HEK293 (cell line): Measurements from ENCODE around the gene TMEM273.

Experiments used
- CTCF ChIA-PET: fragments of 350-600 bp; formaldehyde crosslinking; extraction: SDS; loops from one replicate; lab custom pipeline; 2021; ENCODE audit warnings: antibody characterized with exemption; lab: Yijun Ruan, JAX
- POLR2A ChIA-PET: fragments of 300-600 bp; formaldehyde crosslinking; extraction: SDS; loops from one replicate; lab custom pipeline; 2020; ENCODE audit warnings: antibody characterized with exemption, inconsistent platforms; lab: Yijun Ruan, JAX
- H3K27ac ChIP-seq: fragments of 200-500 bp; sonication (Bioruptor generic); 2 replicates; pipeline ENCODE4 v1.5.1; 2014; ENCODE audit warnings: low read depth, low read length, control low read depth, inconsistent platforms; ENCODE audit errors: extremely low read depth
- H3K36me3 ChIP-seq, 2 experiments: fragments of 200-500 bp in 1 of 2; sonication (Bioruptor generic) in 1 of 2; 1 replicate in 1 of 2; 2 replicates in 1 of 2; pipeline ENCODE4 v1.5.1; 2014 to 2017; ENCODE audit warnings: inconsistent platforms in 2 of 2, low read length in 2 of 2; ENCODE audit not compliant: control insufficient read depth in 2 of 2, insufficient read depth in 1 of 2
- H3K4me1 ChIP-seq: fragments of 200-500 bp; sonication (Bioruptor generic); 2 replicates; pipeline ENCODE4 v1.5.1; 2014; ENCODE audit warnings: mild to moderate bottlenecking, low read length, inconsistent platforms; ENCODE audit not compliant: control insufficient read depth, insufficient read depth
- H3K4me3 ChIP-seq: 2 replicates; pipeline ENCODE4 v1.5.1; 2011; ENCODE audit warnings: low read depth, mild to moderate bottlenecking, control low read depth, low read length, moderate library complexity
- H3K9me3 ChIP-seq: fragments of 200-500 bp; sonication (Bioruptor generic); 2 replicates; pipeline ENCODE4 v1.5.1; 2014; ENCODE audit warnings: low read depth, low read length, inconsistent platforms; ENCODE audit not compliant: control insufficient read depth, insufficient read depth
- CTCF ChIP-seq: fragments of 450-650 bp; formaldehyde crosslinking; IDR thresholded peaks from 2 replicates; pipeline ENCODE4 v1.5.1; 2016; ENCODE audit warnings: missing biosample characterization, missing genetic modification characterization
- GLI2 ChIP-seq: fragments of 450-650 bp; formaldehyde crosslinking; IDR thresholded peaks from 2 replicates; pipeline ENCODE4; 2017; ENCODE audit warnings: missing biosample characterization, missing genetic modification characterization, low read depth, borderline replicate concordance
- KLF16 ChIP-seq: fragments of 450-650 bp; formaldehyde crosslinking; IDR thresholded peaks from 2 replicates; pipeline ENCODE4 v1.5.1; 2017; ENCODE audit warnings: missing biosample characterization, missing genetic modification characterization
- MYNN ChIP-seq: fragments of 450-650 bp; formaldehyde crosslinking; IDR thresholded peaks from 2 replicates; pipeline ENCODE4 v1.5.1; 2016; ENCODE audit warnings: missing biosample characterization, missing genetic modification characterization, borderline replicate concordance
- PRDM1 ChIP-seq: fragments of 450-650 bp; formaldehyde crosslinking; IDR thresholded peaks from 2 replicates; pipeline ENCODE4; 2016; ENCODE audit warnings: missing biosample characterization, missing genetic modification characterization
- RBAK ChIP-seq: fragments of 450-650 bp; formaldehyde crosslinking; IDR thresholded peaks from 2 replicates; pipeline ENCODE4 v1.5.1; 2016; ENCODE audit warnings: missing biosample characterization, missing genetic modification characterization
- SP2 ChIP-seq: fragments of 450-650 bp; formaldehyde crosslinking; IDR thresholded peaks from 2 replicates; pipeline ENCODE4 v1.5.1; 2016; ENCODE audit warnings: missing biosample characterization, missing genetic modification characterization
- WT1 ChIP-seq: fragments of 450-650 bp; formaldehyde crosslinking; IDR thresholded peaks from 2 replicates; pipeline ENCODE4 v1.5.1; 2016; ENCODE audit warnings: missing biosample characterization, missing genetic modification characterization
- YY1 ChIP-seq: fragments of 450-650 bp; formaldehyde crosslinking; IDR thresholded peaks from 2 replicates; pipeline ENCODE4 v1.5.1; 2018; ENCODE audit warnings: missing biosample characterization, missing genetic modification characterization
- ZIC2 ChIP-seq: fragments of 450-650 bp; formaldehyde crosslinking; IDR thresholded peaks from 2 replicates; pipeline ENCODE4 v1.5.1; 2016; ENCODE audit warnings: missing biosample characterization, missing genetic modification characterization
- ZNF112 ChIP-seq: fragments of 450-650 bp; formaldehyde crosslinking; IDR thresholded peaks from 2 replicates; pipeline ENCODE4 v1.5.0; 2017; ENCODE audit warnings: missing biosample characterization, missing genetic modification characterization
- ZNF132 ChIP-seq: fragments of 450-650 bp; formaldehyde crosslinking; IDR thresholded peaks from 2 replicates; pipeline ENCODE4 v1.5.1; 2017; ENCODE audit warnings: missing biosample characterization, missing genetic modification characterization, borderline replicate concordance
- ZNF266 ChIP-seq: fragments of 450-650 bp; formaldehyde crosslinking; IDR thresholded peaks from 2 replicates; pipeline ENCODE4 v1.5.1; 2016; ENCODE audit warnings: missing biosample characterization, missing genetic modification characterization, low read depth
- ZNF292 ChIP-seq: fragments of 450-650 bp; formaldehyde crosslinking; IDR thresholded peaks from 2 replicates; pipeline ENCODE4 v1.5.1; 2016; ENCODE audit warnings: low read depth, missing biosample characterization, missing genetic modification characterization, borderline replicate concordance
- ZNF391 ChIP-seq: fragments of 450-650 bp; formaldehyde crosslinking; IDR thresholded peaks from 2 replicates; pipeline ENCODE4 v1.5.1; 2016; ENCODE audit warnings: low read depth, missing biosample characterization, missing genetic modification characterization, borderline replicate concordance
- ZNF510 ChIP-seq: fragments of 450-650 bp; formaldehyde crosslinking; IDR thresholded peaks from 2 replicates; pipeline ENCODE4 v1.5.1; 2018; ENCODE audit warnings: mild to moderate bottlenecking, missing genetic modification characterization, missing biosample characterization; ENCODE audit not compliant: insufficient replicate concordance
- ZNF521 ChIP-seq: fragments of 450-650 bp; formaldehyde crosslinking; IDR thresholded peaks from 2 replicates; pipeline ENCODE4 v1.5.1; 2017; ENCODE audit warnings: missing biosample characterization, mild to moderate bottlenecking, missing genetic modification characterization
- TF ChIP-seq, protein P1 (sequence below): fragments of 450-650 bp; formaldehyde crosslinking; IDR thresholded peaks from 2 replicates; pipeline ENCODE4 v1.5.1; 2016; ENCODE audit warnings: missing biosample characterization, missing genetic modification characterization
- TF ChIP-seq, protein P2 (sequence below): fragments of 450-650 bp; IDR thresholded peaks from 2 replicates; pipeline ENCODE4 v1.5.1; 2018; ENCODE audit warnings: missing biosample characterization, mild to moderate bottlenecking, missing genetic modification characterization

Gene TMEM273

GRCh38 chr10:49227406-49227805 lies 39.2 kb upstream of the TMEM273 start:
- H3K36me3 ChIP-seq = no peaks in the 10 kb centered on the region
- no peak overlapping the region for H3K27ac ChIP-seq
- CTCF ChIA-PET = interaction anchor here (0.9 kb wide), 1 partner anchor 135 kb away, joined by 3 read pairs; no protein-coding TSS in a partner anchor
- H3K4me1 ChIP-seq = no peaks in the 10 kb centered on the region
- no peak for TF ChIP-seq RBAK
- no peak for TF ChIP-seq KLF16 (tag by site-specific recombination)
- no peak for TF ChIP-seq WT1 (tag by site-specific recombination)
- no peak for TF ChIP-seq ZNF391
- TF ChIP-seq ZIC2 = no peak
- no peak for TF ChIP-seq YY1 (tag by site-specific recombination)
- POLR2A ChIA-PET = no interaction called here
- no peak overlapping the region for H3K4me3 ChIP-seq
- H3K9me3 ChIP-seq = no peaks in the 10 kb centered on the region

DNA sequence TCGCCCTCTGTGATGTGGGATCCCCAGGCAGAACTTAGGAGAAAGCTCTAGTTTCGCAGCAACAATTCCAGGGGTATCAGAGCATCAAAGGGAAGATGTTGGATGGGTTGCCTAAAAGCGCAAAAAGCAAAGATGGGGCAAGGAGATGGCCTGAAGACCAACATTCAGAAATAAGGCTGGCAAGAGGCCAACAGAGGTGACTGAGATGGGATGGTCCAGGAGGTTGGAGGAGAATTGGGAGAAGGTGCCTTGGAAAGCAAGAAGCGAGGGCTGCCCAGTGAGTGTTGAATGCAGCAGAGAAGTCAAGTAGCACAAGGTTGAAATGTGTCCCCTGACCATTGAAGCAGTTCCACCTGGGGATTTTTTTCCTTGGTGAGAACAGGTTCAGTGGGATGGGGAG lies 38.4 kb upstream of the TMEM273 start:
- ChIA-PET POLR2A (no interaction called here), CTCF (no interaction called here)
- Histone ChIP-seq H3K4me3 (no peak overlapping the region), H3K27ac (no peak overlapping the region), H3K36me3 (no peaks in the 10 kb centered on the region), H3K9me3 (no peaks in the 10 kb centered on the region), H3K4me1 (no peaks in the 10 kb centered on the region)
- TF ChIP-seq MYNN (tag by site-specific recombination) (no peak), ZNF266 (tag by site-specific recombination) (no peak), SP2 (no peak), ZNF132 (tag by site-specific recombination) (no peak), PRDM1 (tag by site-specific recombination) (no peak), ZNF112 (no peak), GLI2 (tag by site-specific recombination) (no peak), ZNF521 (tag by site-specific recombination) (no peak), ZNF510 (tag by site-specific recombination) (no peak), CTCF (tag by site-specific recombination) (no peak), ZNF292 (tag by site-specific recombination) (no peak)
- TF ChIP-seq, protein P1, sequence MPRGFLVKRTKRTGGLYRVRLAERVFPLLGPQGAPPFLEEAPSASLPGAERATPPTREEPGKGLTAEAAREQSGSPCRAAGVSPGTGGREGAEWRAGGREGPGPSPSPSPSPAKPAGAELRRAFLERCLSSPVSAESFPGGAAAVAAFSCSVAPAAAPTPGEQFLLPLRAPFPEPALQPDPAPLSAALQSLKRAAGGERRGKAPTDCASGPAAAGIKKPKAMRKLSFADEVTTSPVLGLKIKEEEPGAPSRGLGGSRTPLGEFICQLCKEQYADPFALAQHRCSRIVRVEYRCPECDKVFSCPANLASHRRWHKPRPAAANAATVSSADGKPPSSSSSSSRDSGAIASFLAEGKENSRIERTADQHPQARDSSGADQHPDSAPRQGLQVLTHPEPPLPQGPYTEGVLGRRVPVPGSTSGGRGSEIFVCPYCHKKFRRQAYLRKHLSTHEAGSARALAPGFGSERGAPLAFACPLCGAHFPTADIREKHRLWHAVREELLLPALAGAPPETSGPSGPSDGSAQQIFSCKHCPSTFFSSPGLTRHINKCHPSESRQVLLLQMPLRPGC (tag by site-specific recombination) = no peak
- TF ChIP-seq, protein P2, sequence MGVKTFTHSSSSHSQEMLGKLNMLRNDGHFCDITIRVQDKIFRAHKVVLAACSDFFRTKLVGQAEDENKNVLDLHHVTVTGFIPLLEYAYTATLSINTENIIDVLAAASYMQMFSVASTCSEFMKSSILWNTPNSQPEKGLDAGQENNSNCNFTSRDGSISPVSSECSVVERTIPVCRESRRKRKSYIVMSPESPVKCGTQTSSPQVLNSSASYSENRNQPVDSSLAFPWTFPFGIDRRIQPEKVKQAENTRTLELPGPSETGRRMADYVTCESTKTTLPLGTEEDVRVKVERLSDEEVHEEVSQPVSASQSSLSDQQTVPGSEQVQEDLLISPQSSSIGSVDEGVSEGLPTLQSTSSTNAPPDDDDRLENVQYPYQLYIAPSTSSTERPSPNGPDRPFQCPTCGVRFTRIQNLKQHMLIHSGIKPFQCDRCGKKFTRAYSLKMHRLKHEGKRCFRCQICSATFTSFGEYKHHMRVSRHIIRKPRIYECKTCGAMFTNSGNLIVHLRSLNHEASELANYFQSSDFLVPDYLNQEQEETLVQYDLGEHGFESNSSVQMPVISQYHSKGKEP (tag by site-specific recombination) = no peak
